Stimulated activated CD8-positive, alpha-beta memory T cell treated with anti-CD3 and anti-CD28 coated beads, Interleukin-7, amount 100 ng/mL, for 1 hour (primary cell): Measurements from ENCODE around the gene TSPYL1.

ENCODE experiments used
- DNase-seq, 2 donors: peaks; one replicate each; pipeline ENCODE4 v3.0.0-alpha.2; 2020; ENCODE audit warnings: low read depth in 2 of 2

Gene TSPYL1

DNA sequence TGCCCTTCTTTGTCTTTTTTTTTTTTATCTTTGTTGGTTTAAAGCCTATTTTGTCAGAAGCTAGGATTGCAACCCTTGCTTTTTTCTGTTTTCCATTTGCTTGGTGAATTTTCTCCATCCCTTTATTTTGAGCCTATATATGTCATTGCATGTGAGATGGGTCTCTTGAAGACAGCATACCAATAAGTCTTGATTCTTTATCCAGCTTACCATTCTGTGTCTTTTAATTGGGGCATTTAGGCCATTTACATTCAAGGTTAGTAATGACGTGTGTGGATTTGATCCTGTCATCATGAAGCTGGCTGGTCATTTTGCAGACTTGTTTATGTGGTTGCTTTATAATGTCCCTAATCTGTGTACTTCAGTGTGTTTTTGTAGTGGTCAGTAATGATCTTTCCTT lies 16.4 kb downstream of the TSPYL1 start:
- no peak for DNase-seq

DNA sequence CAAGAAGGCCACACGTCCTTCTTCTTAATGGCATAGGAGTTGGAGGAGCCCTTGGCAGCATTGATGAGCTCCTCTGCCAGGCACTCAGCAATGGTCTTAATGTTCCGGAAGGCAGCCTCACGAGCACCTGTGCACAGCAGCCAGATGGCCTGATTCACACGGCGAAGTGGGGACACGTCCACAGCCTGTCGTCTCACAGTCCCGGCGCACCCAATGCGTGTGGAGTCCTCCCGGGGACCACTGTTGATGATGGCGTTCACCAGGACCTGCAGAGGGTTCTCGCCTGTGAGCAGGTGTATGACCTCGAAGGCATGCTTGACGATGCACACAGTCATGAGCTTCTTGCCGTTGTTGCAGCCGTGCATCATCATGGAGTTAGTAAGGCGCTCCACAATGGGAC lies 21.2 kb downstream of the TSPYL1 start:
- DNase-seq, result no peak

DNA sequence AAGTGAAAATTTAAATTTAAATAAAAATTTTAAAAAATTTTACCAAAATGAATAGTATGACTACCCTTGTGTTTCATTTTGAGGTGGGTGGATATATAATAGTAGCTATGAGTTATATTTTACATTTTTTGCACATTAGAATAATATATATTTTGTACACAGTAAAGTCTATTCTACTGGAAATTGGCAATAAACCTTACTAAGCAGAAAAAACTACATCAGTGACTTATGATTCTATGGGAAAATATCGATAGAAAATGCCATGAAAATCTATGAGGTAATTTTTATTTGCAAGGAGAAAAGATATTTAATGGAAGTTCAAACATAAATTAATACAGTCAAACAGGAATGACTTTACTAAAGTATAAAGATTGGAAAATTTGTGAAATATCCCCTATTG lies 23.0 kb downstream of the TSPYL1 start:
- DNase-seq, result no peak

DNA sequence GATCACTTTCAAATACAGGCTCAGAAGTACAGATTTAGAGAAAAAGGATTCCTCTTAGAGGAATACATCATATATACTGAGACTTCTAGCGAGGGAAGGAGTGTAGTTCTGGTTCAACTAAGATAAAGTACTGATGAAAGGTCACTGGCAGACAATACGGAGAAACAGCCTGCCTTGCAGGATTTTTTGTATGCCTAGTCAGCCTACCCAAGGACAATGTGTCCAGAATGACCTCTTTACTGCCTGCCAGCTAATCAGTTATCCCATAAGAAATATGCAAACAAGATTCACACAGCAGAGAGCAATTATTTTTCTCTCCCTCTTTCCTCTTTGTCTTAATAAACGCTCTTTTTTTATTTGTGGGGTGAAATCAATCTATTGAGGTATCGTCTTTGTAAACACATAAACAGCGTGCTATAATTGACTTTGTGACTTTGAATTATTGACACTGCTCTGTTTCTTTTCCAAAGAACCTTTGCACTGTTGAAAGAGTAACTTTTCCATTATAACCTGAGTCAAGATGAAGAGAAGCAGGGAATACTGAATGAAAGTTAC lies 24.4 kb downstream of the TSPYL1 start:
- no peak for DNase-seq

DNA sequence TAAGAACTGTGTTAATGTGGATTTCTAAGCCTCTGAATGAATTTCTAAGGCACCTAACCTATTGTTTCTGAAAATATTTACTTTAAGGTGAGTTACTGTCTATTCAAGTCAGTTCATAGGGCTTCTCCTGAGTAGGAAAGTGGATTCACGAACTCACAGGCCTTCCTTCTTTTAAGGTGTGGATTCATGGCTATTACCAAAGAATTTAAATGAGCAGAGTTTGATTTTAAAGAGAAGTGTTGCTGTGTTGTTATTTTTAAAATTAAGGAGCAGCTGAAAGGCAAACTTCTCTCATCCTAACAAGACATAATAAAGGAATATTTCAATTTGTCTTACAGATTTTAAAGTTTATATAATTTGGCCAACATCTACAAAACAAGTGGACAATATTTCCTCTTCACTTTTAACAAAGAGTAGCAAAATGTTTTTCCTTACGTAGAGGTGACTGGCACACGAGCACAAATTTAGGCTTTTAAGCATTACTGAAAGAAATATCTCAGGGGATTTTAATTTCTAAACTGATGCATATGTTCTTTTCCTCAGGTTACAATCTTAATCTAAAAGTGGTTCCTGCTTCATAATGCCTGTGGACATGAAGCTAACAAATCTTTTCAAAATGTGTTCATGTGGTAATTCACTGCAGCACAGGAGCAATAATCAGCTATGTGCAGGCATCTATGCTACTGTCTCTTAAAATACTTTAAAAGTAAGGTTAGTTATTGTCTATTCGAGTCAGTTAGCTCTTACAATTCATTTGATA lies 25.3 kb downstream of the TSPYL1 start:
- DNase-seq, result no peak

DNA sequence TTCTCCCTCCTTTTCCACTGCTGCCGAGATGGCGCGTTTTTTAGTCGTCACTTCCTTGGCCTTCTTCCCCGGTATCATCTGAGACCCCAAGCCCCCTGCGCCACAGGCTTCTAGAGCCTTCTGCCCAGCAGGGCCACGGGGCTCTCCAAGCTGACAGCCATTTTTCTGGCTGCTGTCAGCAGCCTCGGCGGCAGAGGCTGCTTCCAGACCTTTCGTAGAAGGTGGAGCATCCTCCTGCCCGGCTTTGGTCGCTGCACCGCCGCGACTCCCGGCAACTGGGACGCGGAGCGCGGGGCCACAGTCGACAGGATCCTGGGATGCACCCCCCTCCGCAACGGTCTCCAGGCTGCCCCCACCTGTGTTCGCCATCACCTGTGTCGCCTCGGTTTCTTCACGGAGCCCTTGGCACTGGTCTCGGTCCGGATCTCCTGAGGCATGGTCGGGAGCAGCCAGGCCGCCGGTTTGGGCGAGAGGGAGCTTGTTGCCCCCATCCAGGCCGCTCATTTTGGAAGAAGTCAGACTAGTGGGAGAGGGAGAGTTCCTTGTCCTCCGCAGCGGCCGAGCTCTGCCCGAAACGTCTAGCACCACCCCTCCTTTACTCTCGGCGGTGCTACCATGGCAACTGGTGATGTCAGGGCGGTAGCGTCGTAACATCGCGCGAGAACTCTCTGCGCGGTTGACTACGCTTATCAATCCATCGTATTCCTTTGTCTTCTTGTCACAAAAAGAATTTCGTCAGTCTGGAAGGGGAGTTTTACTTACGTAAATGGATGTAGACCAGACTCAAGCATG lies 26.0 kb downstream of the TSPYL1 start, which contains the start of gene TSPYL4:
Gene TSPYL4 (minus strand): TSS at position 571 of the 792 bp plus-strand sequence. CDS start 67 bp downstream, at position 504.
- DNase-seq, result peak; percentile 77 to 82

DNA sequence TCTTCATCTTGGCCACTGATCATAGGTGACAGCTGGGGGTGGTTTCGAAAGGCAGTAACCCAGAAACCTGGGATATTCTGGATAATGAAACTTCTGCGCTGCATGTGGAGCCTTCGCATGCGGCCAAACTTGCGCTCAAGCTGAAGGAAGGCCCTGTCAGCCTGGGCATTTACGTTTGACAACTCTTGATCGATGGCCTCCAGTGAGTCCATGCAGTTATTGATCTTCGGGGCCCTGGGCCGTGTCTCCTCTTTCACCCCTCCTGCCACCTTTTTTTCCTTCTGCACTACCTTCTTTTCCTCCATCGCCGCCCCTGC lies 26.6 kb downstream of the TSPYL1 start:
- DNase-seq, result no peak

DNA sequence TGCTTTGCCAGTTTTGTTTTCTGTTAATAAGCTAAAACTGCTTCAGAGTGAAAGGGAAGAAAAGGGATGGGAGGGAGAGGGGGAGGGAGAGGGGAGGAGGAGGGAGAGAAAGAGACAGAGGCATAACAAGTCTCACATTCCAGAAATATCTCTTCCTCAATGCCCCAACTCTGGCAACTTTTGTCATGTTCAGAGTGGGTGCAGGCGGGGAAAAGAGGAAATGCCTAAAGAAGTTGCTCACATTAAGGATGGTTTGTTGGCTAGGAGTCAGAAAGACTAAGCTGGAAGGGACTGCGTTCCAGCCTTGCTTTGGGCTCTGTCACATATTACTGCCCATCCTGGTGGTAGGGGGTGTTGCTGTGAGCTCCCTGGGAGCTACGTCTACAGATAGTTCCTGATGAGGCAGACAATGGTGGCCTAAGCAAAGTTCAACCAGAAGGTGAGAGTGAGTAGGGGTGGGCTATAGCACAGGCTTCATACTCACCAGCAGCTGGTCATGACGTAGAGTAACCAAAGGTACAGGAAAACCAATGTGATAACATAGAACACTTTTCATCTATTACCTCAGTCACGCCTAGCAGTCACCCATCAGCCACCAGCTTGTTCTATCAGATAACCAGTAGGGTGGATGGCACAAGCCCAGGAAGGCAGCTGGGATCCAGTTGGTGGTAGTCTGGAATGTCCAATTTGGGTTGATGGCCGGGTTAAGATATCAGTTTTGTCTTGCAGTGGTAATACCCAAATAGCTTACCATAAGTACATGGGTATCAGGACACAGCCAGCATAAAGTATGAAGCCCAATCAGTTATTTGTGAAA lies 28.0 kb downstream of the TSPYL1 start:
- DNase-seq, result no peak

DNA sequence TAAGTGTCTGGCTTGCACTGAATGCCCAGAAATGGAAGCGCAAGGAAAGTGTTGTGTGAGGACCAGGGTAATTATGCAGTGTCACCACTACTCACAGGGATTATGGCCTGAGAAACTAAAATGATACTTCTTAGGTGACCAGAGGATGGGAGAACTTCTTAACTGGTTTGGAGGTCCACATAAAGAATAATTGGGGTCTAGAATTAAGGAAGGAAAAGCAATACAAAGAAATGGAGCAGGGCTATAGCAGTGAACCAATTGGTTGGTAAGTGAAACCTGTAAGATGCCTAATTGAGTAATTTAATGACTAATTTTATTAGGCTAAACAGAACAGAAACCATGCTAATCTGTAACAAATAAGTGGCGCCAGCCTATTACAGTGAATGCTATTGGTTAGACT lies 31.2 kb downstream of the TSPYL1 start:
- DNase-seq, result no peak

DNA sequence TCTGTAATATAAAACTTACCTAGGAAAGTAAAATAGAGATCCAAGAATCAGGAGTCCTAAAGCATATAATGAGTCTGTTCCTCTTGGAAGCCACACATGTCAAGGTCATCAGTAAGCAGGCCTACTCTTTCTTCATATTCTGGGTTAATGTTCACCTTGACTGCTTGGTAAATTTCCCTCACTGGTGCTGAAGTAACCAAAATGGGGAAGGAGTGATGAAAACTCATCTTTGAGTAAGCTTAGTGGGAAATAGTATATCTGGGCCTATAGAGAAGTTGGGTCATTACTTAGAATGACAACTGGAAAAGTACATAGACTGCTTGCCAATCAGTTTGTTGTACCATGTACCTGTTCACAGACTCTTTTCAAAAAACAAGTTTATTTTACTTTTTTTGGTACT lies 32.4 kb downstream of the TSPYL1 start:
- DNase-seq, result no peak

DNA sequence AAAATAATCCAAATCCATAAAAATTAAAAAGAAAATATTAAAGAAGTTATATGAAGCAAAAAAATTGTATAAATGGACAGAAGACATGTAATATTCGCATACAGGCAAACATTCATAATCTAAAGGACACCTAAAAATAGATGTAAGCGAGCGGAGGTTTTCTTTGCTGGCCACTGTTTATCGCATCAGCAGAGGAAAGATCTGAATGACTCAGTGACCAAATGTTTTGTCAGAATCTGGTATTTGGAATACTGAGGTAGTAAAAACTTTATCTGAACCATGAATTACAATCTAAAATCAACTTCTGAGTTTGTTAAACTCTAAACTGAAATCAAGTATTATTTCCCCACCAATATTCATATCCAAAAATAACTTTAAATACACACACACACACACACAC lies 33.6 kb downstream of the TSPYL1 start:
- DNase-seq, result no peak

DNA sequence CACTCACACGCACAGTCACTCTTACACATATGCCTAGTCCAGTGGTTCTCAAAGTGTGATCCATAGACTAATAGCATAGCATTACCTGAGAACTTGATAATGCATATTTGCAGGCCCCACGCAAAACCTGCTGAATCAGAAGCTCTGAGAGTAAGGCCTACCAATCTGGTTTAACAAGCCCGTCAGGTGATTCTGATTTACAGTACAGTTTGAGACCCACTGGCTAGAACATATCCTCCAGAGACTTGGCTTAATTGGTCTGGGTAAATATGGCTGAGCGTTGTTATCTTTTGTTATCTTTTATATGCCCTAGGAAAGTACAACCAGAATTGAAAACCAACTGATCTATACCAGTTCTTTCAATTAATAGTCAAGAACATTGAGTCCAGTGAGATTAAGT lies 35.4 kb downstream of the TSPYL1 start:
- no peak for DNase-seq

DNA sequence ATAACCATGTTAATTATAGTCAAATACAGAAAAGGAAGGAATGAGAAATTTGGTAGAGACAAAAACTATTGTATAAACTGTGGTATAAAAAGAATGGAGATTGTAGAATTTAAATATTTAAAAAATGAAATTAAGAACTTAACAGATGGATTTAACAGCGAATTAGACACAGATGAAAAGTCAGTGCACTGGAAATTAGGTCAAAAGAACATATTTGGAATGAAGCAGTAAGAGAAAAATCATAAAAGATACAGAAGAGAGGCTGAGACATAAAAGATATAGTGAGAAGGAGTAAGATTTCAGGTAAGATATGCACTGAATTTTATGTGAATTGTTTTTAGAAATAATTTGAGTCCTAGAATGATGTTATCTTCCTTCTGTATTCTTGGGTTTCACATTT lies 39.9 kb downstream of the TSPYL1 start:
- DNase-seq, result no peak

DNA sequence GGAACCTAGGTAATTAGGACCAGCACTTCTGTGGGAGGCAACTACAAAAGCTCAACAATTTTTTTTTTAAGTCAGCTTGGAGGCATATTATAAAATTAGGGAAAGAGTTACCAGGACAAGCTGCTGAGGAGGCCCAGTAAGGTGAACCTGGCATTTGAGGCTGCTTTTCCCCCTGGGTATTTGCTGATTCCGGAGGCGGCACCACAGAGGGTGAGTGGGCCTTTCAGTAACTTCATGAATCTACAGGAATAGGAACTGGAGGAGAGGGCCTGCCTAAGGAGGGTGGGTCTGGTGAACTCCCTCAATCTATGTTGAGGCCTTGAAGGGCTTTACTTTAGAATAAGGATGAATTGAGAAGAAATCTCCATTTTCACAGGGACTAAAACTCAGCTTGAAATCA lies 40.5 kb downstream of the TSPYL1 start:
- DNase-seq, result no peak

DNA sequence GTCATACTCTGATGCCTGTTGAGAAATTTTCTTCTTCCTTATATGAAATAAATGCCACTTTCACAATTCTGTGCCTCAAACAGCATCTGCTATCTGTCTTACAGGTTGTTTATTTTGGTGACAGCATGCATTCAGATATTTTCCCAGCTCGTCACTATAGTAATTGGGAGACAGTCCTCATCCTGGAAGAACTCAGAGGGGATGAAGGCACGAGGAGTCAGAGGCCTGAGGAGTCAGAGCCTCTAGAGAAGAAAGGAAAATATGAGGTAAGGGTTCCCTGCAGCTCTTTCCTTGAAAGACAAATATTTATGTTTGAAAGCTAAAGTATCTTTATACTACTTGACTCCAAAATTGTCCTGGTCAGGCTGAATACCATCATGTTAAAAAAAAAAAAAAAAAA lies 41.6 kb downstream of the TSPYL1 start:
- DNase-seq, result no peak

DNA sequence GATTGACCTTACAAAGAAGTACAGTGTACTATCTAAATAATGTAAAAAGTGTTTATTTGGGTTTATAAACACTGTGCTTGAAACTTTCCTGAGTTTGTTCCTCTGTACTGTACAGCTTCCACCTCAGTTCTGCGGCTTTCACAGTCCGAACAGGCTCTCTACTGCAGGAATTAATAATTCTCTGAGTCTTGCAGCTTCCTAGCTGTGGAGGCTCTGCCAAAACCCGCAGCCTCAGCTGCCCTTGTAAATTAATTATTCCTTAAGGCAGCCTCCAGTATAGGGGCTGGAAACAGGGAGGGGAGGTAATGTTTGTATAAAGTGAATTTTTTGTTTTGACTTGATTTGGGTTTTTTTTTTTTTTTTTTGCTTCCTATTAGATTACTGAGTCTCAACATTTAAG lies 45.0 kb downstream of the TSPYL1 start:
- no peak for DNase-seq

DNA sequence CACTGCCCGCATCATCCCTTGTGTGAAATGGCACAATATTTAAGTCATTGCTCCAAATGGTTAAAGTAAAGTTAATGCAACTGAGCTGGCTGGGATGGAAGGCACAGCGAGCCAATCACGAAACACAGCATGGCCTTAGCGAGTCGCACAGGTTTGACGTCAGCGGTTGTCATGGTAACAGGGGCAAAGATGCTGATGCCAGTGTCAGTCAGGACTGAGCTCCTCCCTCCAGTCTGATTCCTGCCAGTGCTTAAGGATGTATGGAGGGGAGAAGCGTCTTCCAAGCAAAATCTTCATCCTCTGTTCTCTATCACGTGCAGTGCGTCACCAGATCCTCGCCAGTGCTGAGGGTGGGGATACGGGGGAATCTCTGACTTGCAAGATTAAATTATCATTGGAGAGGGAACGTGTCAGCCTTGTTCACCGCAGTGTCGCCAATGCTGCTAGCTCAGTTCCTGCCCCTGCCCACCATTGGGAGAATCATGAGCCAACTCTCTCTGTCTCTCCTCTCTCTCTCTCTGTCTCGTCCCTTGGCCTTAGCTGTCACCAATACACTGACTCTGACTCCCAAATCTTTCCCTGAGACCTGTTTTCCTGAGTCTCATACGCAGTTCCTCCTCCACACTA lies 50.3 kb downstream of the TSPYL1 start:
- no peak for DNase-seq
